Neural crest cell (in vitro differentiated cells): ENCODE data around the gene PCDH9. TPM values are rescaled to one million over a fixed set of nuclear protein-coding genes. Genes with fewer than 3 reads are reported as not detected.

Experiments
- DNase-seq: peaks from one replicate; pipeline ENCODE4 v3.0.0; 2021; ENCODE audit warnings: low read depth, mixed read lengths, low spot score
- H3K27ac Mint-ChIP-seq: one replicate; pipeline ENCODE4 v1.8.0; 2021; ENCODE audit warnings: mild to moderate bottlenecking, mixed read lengths; ENCODE audit not compliant: unreplicated experiment
- H3K27me3 Mint-ChIP-seq: 2 replicates; pipeline ENCODE4 v1.8.0; 2021; ENCODE audit warnings: low read depth, mild to moderate bottlenecking, mixed read lengths
- H3K36me3 Mint-ChIP-seq: 2 replicates; pipeline ENCODE4 v1.8.0; 2021; ENCODE audit warnings: low read depth, mild to moderate bottlenecking, mixed read lengths
- H3K4me1 Mint-ChIP-seq: 2 replicates; pipeline ENCODE4 v1.8.0; 2021; ENCODE audit warnings: mixed read lengths
- H3K4me3 Mint-ChIP-seq: one replicate; pipeline ENCODE4 v1.8.0; 2021; ENCODE audit warnings: mild to moderate bottlenecking, mixed read lengths
- H3K9me3 Mint-ChIP-seq: 2 replicates; pipeline ENCODE4 v1.8.0; 2021; ENCODE audit warnings: mixed read lengths
- CTCF ChIP-seq: fragments of 200-600 bp; sonication (generic); conservative IDR thresholded peaks from 2 replicates; pipeline ENCODE4 v1.5.0; 2021; ENCODE audit warnings: antibody characterized with exemption, mild to moderate bottlenecking
- total RNA-seq: library from RNA; stranded (reverse); gene quantifications from 2 replicates; pipeline ENCODE4 v1.2.1, GENCODE V29; 2021

PCDH9 gene
- total RNA-seq, 1 donor from 2014 or later = 6.3 TPM

GRCh38 chr13:66338542-66338941, 891.6 kb downstream of the PCDH9 start:
- Mint-ChIP-seq H3K4me3 (no peak overlapping the region), H3K9me3 (no peaks in the 10 kb centered on the region), H3K4me1 (peaks cover 9% of the 10 kb centered on the region), H3K36me3 (no peaks in the 10 kb centered on the region), H3K27me3 (no peaks in the 10 kb centered on the region), H3K27ac (no peak overlapping the region)
- no peak for DNase-seq
- no peak for TF ChIP-seq CTCF

- TF ChIP-seq CTCF = no peak
- H3K4me3 Mint-ChIP-seq = no peak overlapping the region
- no peak for DNase-seq
- H3K27me3 Mint-ChIP-seq = no peaks in the 10 kb centered on the region
- no peaks in the 10 kb centered on the region for H3K36me3 Mint-ChIP-seq
- no peak overlapping the region for H3K27ac Mint-ChIP-seq
- peaks cover 4% of the 10 kb centered on the region for H3K4me1 Mint-ChIP-seq
- no peaks in the 10 kb centered on the region for H3K9me3 Mint-ChIP-seq
Observed at GRCh38 chr13:66335626-66336025, 894.5 kb downstream of the PCDH9 start.

GRCh38 chr13:66329988-66330451, 900.1 kb downstream of the PCDH9 start:
- no peak overlapping the region for H3K27ac Mint-ChIP-seq
- DNase-seq = no peak
- no peak for TF ChIP-seq CTCF
- H3K36me3 Mint-ChIP-seq = no peaks in the 10 kb centered on the region
- H3K4me1 Mint-ChIP-seq = peaks cover 9% of the 10 kb centered on the region
- no peak overlapping the region for H3K4me3 Mint-ChIP-seq
- no peaks in the 10 kb centered on the region for H3K27me3 Mint-ChIP-seq
- H3K9me3 Mint-ChIP-seq = no peaks in the 10 kb centered on the region

- H3K4me3 Mint-ChIP-seq = no peak overlapping the region
- no peaks in the 10 kb centered on the region for H3K9me3 Mint-ChIP-seq
- peaks cover 9% of the 10 kb centered on the region for H3K4me1 Mint-ChIP-seq
- DNase-seq = no peak
- no peak overlapping the region for H3K27ac Mint-ChIP-seq
- H3K27me3 Mint-ChIP-seq = no peaks in the 10 kb centered on the region
- no peak for TF ChIP-seq CTCF
- no peaks in the 10 kb centered on the region for H3K36me3 Mint-ChIP-seq
Observed at GRCh38 chr13:66328476-66328875, 901.7 kb downstream of the PCDH9 start.

GRCh38 chr13:66323745-66324347, 906.3 kb downstream of the PCDH9 start:
- H3K4me3 Mint-ChIP-seq = no peak overlapping the region
- H3K27ac Mint-ChIP-seq = no peak overlapping the region
- no peak for TF ChIP-seq CTCF
- DNase-seq = no peak
- H3K9me3 Mint-ChIP-seq = peaks cover 1% of the 10 kb centered on the region
- H3K4me1 Mint-ChIP-seq = no peaks in the 10 kb centered on the region
- H3K27me3 Mint-ChIP-seq = no peaks in the 10 kb centered on the region
- H3K36me3 Mint-ChIP-seq = no peaks in the 10 kb centered on the region
